C4-2B (cell line): ENCODE results near the gene IGF2.

ENCODE experiments used
- ZFX ChIP-seq: fragments of 450-650 bp; IDR thresholded peaks from 2 replicates; pipeline ENCODE4 v1.6.1; 2017
- TF ChIP-seq, protein P1 (sequence below): fragments of 450-650 bp; conservative IDR thresholded peaks from 2 replicates; pipeline ENCODE4 v1.5.1; 2017; ENCODE audit warnings: mild to moderate bottlenecking

DNA sequence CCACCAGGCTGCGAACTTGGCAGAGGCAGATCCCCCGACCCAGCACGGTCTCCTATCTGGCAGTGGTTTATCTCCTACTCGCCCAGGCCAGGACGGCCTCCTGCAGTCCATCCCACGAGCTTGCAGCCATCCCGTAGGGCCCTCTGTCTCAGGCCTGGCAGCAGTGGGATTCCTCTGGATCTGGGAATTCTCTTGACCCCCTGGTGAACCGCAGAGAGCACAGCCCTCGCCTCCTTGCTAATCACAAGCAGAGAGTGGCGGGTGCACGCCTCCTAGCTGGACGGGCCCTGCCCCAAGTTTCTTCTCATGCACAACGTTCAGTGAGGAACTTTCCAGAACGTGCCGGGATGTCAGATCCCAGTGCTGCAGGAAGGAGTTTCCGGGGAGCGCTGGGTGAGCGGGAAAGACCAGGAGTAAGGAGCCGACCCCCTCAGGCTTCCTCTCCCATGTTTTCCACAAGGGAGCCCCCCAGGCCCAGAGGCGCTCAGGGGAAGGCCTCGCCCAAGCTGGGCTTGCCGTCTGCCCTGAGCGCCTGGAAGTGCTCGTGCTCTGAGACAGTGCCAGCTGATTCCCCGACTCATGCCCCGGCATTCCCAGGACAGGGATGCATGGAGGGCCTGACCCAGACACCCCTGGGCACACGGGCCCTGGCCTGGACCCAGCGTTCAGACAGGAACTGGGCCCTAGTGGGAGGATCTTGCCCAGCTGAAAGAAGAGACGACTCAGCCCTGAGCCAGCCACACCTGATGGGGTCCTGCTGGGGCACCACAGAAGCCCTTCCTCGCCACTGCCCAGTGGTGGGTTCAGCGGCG lies 24.6 kb downstream of the IGF2 start:
- TF ChIP-seq, protein P1, sequence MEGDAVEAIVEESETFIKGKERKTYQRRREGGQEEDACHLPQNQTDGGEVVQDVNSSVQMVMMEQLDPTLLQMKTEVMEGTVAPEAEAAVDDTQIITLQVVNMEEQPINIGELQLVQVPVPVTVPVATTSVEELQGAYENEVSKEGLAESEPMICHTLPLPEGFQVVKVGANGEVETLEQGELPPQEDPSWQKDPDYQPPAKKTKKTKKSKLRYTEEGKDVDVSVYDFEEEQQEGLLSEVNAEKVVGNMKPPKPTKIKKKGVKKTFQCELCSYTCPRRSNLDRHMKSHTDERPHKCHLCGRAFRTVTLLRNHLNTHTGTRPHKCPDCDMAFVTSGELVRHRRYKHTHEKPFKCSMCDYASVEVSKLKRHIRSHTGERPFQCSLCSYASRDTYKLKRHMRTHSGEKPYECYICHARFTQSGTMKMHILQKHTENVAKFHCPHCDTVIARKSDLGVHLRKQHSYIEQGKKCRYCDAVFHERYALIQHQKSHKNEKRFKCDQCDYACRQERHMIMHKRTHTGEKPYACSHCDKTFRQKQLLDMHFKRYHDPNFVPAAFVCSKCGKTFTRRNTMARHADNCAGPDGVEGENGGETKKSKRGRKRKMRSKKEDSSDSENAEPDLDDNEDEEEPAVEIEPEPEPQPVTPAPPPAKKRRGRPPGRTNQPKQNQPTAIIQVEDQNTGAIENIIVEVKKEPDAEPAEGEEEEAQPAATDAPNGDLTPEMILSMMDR, result no peak
- TF ChIP-seq ZFX, result no peak
